Stimulated activated naive CD8-positive, alpha-beta T cell treated with anti-CD3 and anti-CD28 coated beads, Interleukin-15, Interleukin-2, amounts not matched to agents 100 ng/mL and 50 ng/mL, for 24 hours (primary cell): ENCODE data around the gene IP6K1.
"Not testable (repeated sequence)": the region's sequence is repeated elsewhere in the genome, so short reads cannot be mapped to it uniquely, and the experiment has no call there.

Experiments
- H3K27ac Mint-ChIP-seq: one replicate; pipeline ENCODE4 v1.8.0; 2021; ENCODE audit warnings: mild to moderate bottlenecking, mixed read lengths
- H3K27me3 Mint-ChIP-seq: one replicate; pipeline ENCODE4 v1.8.0; 2021; ENCODE audit warnings: mixed read lengths
- H3K36me3 Mint-ChIP-seq: one replicate; pipeline ENCODE4 v1.8.0; 2021; ENCODE audit warnings: low read depth, mixed read lengths
- H3K4me1 Mint-ChIP-seq: one replicate; pipeline ENCODE4 v1.8.0; 2021; ENCODE audit warnings: low read depth, mixed read lengths
- H3K4me3 Mint-ChIP-seq: one replicate; pipeline ENCODE4 v1.8.0; 2021; ENCODE audit warnings: mild to moderate bottlenecking, mixed read lengths
- H3K9me3 Mint-ChIP-seq: one replicate; pipeline ENCODE4 v1.8.0; 2021; ENCODE audit warnings: mixed read lengths

Gene IP6K1

DNA sequence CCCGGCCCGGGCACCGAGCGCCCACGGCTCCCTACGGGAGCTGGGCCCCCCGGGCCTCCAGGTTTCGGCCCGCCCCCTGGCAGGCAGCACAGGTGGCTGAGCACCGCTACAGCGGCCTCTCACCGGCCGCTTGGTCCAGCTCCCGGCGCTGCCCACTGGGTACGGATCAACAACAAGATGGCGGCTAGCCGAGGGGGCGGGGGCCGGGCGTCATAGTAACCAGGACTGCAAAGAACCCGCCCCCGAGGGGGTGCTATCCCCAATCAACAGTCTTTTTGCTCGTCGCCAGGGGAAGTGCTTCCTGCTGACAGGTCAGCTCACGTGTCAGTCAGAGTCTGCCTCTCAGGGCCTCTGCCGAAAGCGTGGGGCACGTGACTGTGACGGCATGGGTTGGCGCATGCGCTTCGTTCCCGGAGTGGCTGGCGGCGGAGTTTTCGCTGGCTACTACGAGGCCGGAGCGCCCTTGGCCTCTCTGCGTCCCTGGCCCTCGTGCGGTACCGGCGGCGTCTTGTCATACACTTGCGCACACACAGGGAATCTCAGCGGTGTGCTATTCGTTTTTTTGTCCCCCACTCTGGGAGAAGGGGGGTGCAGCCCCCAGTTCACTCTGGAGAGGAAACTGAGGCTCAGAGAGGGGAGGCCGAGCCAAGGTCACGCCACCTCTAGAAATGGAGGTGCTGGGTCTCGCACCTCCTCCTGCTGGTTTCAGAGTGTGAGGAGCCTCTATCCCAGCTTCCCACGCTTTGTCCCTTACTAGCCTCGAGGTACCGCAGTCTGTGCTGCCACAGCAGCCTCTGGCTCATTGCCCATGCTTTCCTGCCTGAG, at the start of gene IP6K1:
IP6K1 (minus strand) TSS at position 186 of the 825 bp plus-strand sequence. CDS start 38,502 bp downstream, outside the sequence.
- Mint-ChIP-seq H3K4me1 (peaks cover 34% of the 10 kb centered on the region), H3K9me3 (no peaks in the 10 kb centered on the region), H3K4me3 (peak within 1 kb of the TSS; percentile 98), H3K27me3 (no peaks in the 10 kb centered on the region), H3K27ac (peak within 1 kb of the TSS; percentile 95), H3K36me3 (peaks cover 16% of the 10 kb centered on the region)

DNA sequence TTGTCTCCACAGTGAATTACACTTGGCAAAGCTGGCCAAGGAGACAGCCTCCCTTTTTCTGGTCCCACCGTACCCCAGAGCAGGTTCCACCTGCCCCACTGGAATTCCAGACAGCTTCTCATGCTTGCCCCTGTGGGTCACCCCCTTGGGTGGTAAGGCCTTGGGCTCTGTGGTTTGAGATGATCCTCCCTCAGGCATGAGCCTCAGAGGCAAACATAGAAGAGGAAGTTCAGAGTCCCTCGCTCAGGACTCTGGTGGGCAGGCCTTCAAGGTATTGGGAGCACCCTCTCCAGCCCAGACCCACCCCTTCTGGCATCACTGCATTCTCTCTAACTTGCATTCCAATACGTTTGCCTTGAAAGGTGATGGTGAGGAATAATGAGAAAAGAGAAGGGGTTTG, 45.0 kb upstream of the IP6K1 start:
- no peaks in the 10 kb centered on the region for H3K27me3 Mint-ChIP-seq
- no peaks in the 10 kb centered on the region for H3K9me3 Mint-ChIP-seq
- no peak overlapping the region for H3K27ac Mint-ChIP-seq
- H3K4me3 Mint-ChIP-seq, result no peak overlapping the region
- peaks cover 37% of the 10 kb centered on the region for H3K36me3 Mint-ChIP-seq
- H3K4me1 Mint-ChIP-seq, result no peaks in the 10 kb centered on the region

DNA sequence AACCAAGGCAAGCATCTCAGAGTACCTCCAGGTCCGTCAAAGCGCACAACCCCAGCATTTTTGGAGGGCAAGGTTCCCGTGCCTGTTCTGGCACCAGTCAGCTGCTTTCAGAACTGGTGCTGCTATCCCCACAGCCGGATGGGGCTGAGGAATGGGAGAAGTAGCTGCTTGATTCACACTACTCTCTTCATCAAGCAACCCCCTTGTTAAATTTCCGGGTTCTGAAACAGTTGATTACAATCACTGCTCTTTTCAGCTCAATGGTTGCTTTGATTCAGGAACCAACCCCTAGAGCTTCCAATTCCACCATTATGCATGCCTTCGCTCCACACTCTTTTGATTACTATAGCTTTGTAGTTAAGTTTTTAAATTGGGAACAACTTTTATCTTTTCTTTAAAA, 39.7 kb upstream of the IP6K1 start:
- H3K4me3 Mint-ChIP-seq, result no peak overlapping the region
- H3K36me3 Mint-ChIP-seq, result peaks cover 17% of the 10 kb centered on the region
- no peaks in the 10 kb centered on the region for H3K4me1 Mint-ChIP-seq
- H3K9me3 Mint-ChIP-seq, result no peaks in the 10 kb centered on the region
- no peaks in the 10 kb centered on the region for H3K27me3 Mint-ChIP-seq
- no peak overlapping the region for H3K27ac Mint-ChIP-seq

DNA sequence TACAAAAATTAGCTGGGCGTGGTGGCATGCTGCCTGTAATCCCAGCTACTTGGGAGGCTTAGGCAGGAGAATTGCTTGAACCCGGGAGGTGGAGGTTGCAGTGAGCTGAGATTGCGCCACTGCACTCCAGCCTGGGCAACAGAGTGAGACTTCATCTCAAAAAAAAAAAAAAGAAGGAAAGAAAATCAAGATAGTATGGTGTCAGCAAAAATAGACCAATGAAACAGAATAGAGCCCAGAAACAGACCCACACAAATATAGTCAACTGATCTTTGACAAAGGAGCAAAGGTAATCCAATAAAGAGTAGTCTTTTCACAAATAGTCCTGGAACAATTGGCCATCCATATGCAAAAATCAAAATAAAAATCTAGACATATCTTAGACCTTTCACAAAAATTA, 36.8 kb upstream of the IP6K1 start:
- not testable (repeated sequence) for H3K4me1 Mint-ChIP-seq, H3K4me3 Mint-ChIP-seq, H3K36me3 Mint-ChIP-seq, H3K27ac Mint-ChIP-seq, H3K27me3 Mint-ChIP-seq, H3K9me3 Mint-ChIP-seq

DNA sequence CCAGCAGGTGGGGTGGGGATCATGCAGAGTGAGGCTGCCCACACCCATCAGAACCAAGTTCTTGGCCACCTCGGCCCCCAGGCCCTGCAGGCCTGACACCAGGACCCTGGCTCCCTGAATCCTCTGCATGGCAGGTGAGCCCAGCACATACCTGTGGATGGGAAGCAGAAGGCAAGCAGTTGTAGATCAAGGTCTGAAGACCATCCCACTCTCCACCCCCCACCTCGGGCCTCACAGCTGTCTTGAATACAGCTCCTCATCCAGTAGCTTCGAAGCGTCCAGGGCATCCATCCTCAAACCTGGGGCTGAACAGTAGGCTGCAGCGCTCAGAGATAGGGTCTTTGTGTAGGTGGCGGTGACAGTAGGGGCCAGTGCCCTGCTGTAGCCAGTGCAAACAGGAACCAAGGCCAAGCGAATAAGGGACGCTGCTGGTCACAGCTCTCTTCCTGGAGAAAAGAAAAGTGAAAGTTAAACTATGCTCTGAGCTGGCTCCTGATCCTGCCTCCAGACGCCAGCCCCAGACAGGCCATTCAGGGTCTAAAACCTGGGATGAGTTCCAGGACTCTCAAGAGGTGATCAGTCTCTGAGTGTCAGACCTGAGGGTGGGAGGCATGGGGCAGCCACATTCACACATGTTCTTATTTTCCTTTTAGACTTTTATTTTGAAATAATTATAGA, 27.3 kb upstream of the IP6K1 start, which contains the start of gene UBA7:
UBA7 (minus strand) TSS at position 457 of the 678 bp plus-strand sequence; CDS start at position 291, 166 bp downstream.
- Mint-ChIP-seq H3K36me3 (no peaks in the 10 kb centered on the region), H3K4me3 (peak within 1 kb of the TSS; percentile 89), H3K27me3 (no peaks in the 10 kb centered on the region), H3K4me1 (peaks cover 24% of the 10 kb centered on the region), H3K9me3 (no peaks in the 10 kb centered on the region), H3K27ac (peak within 1 kb of the TSS; percentile 94)

DNA sequence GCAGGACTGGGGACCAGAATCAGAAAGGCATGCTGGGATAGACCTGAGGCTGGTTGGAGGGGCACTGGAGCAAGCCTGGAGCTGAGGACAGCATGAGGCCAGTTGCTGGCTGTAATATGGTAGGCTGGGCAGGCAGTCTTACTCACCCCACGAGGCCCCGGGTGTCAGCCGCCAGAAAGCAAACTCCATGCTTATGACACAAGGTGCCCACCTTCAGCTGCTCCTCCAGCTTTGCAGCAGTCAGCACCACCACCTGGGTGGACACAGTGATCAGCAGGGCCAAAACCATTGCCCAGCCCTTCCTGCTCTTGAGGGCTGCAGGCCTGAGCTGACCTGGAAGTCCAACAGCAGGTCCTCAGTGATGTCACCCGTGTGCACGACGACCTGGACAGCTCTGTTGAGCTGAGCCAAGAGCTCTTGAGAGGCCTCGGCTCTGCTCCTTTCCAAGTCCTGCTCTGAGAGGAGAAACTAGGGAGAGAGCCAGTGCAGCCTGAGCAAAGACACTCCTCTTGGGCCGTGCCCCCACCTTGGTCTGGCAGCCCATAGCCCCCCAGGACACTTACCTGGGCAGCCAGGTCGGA, 26.7 kb upstream of the IP6K1 start:
- Mint-ChIP-seq H3K4me1 (peaks cover 30% of the 10 kb centered on the region), H3K27me3 (no peaks in the 10 kb centered on the region), H3K4me3 (peak overlapping the region; percentile 89), H3K36me3 (no peaks in the 10 kb centered on the region), H3K9me3 (no peaks in the 10 kb centered on the region), H3K27ac (peak overlapping the region; percentile 94)

DNA sequence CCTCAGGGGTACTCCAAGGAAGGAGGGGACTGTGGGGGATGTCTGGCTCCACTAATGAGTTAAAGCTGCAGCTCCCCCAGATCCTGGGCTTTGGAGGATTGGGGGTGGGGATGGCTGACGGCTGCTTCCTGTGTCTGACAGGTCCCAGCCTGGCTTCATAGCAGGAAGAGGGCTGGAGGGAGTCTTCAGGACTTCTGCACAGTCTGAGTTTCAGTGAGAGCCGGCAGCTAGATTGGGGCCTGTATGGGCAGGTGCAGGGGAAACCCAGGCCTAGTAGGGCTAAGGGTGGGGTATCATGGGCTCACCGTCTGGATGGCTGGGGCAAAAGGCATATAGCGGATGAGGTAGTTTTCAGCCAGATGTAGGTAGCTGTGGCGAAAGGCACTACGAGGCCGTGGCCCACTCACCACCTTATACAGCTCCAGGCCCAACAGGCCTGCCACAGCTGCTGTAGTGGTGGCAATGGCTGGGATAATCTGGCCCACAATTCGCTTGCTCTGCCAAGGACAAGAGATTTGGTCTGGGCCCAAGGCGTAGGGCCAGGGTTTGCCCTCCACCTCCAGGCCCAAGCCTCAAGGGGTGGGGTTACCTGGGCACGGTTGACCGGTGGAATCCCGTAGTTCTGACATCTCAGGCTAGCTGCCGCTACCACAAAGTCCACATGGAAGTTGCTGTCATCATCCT, 21.2 kb upstream of the IP6K1 start:
- Mint-ChIP-seq H3K4me3 (no peak overlapping the region), H3K9me3 (no peaks in the 10 kb centered on the region), H3K36me3 (no peaks in the 10 kb centered on the region), H3K4me1 (peaks cover 49% of the 10 kb centered on the region), H3K27me3 (no peaks in the 10 kb centered on the region), H3K27ac (peak overlapping the region; percentile 45)

DNA sequence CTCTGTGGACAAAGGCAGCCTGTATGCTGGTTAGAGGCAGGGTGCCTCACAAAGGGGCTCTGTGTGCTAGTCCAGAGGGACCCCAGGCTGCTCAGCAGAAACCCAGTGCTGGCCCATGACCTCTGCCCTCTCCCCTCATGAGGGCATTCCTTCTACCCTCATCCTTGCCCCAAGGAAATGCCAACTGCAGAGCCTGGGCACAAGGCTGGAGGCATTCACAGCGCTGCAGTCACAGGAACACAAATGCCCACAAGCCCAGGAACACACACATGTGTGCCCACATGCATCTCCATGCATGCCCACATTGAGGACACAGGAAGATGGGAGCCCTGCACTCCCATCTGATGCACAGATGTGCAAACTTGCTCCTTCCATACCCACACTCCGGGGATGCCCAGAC, 20.5 kb upstream of the IP6K1 start:
- Mint-ChIP-seq H3K4me1 (peaks cover 51% of the 10 kb centered on the region), H3K36me3 (no peaks in the 10 kb centered on the region), H3K27ac (no peak overlapping the region), H3K4me3 (no peak overlapping the region), H3K9me3 (no peaks in the 10 kb centered on the region), H3K27me3 (peaks cover 3% of the 10 kb centered on the region)

DNA sequence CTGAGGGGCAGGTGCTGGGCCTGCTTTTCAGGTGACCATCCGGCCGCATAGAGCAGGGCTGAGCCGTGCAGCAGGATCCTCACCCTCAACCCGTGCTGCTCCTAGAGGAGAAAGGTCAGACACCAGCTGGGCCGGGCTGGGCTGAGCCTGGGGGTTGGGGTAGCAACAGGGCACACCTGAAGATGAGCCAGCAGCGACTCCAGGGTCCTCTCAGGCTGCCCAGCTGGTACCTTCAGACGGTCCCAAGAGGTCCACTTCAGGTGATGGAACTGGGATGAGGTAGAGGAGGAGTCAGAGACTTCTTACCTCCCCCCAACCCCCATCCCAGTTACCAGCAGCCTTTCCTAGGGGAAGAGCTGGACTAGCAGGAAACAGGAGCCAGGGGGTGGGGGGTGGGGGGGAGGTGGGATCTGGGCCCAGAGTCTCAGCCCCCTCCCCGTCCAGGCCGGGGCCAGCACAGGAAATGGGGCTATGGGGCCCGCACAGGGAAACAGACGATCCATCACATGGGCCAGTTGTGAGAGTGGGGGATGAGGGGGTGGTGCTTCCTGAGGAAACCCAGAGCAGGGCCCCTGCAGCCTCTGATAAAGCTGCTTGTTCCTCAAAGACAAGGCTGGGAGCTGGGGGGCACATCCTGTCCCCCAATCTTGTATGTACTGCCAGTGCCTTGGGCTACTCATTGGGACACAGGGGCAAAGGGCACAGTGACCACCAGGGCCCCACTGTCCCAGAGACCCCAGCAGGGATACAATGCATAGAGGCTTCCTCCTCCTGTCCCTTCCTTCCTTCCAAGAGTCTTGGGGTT, 19.8 kb upstream of the IP6K1 start:
- no peak overlapping the region for H3K4me3 Mint-ChIP-seq
- H3K36me3 Mint-ChIP-seq, result no peaks in the 10 kb centered on the region
- peaks cover 51% of the 10 kb centered on the region for H3K4me1 Mint-ChIP-seq
- peaks cover 7% of the 10 kb centered on the region for H3K27me3 Mint-ChIP-seq
- no peaks in the 10 kb centered on the region for H3K9me3 Mint-ChIP-seq
- H3K27ac Mint-ChIP-seq, result no peak overlapping the region

DNA sequence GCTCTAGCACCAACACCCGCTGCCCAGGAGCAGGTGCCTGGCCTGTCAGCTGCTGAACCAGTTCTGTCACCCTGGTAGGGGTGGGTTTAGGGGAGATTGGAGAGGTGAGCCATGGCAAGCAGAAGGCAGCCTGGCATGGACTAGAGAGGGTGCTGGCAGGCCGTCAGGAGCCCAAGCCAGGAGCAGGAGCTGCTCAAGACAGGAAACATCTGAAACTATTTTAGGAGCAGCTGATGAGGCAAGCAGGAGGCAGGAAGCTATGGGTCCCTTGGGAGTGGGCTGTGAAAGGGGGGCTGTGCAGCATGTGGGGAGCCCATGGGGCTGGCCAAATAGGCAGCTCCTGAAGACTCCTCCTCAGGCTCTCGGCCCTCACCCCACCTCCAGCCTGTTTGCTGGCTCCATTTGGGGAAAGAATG, 19.0 kb upstream of the IP6K1 start:
- Mint-ChIP-seq H3K27me3 (peaks cover 8% of the 10 kb centered on the region), H3K27ac (peak overlapping the region; percentile 74), H3K4me1 (peaks cover 51% of the 10 kb centered on the region), H3K4me3 (peak overlapping the region; percentile 56), H3K36me3 (no peaks in the 10 kb centered on the region), H3K9me3 (no peaks in the 10 kb centered on the region)

DNA sequence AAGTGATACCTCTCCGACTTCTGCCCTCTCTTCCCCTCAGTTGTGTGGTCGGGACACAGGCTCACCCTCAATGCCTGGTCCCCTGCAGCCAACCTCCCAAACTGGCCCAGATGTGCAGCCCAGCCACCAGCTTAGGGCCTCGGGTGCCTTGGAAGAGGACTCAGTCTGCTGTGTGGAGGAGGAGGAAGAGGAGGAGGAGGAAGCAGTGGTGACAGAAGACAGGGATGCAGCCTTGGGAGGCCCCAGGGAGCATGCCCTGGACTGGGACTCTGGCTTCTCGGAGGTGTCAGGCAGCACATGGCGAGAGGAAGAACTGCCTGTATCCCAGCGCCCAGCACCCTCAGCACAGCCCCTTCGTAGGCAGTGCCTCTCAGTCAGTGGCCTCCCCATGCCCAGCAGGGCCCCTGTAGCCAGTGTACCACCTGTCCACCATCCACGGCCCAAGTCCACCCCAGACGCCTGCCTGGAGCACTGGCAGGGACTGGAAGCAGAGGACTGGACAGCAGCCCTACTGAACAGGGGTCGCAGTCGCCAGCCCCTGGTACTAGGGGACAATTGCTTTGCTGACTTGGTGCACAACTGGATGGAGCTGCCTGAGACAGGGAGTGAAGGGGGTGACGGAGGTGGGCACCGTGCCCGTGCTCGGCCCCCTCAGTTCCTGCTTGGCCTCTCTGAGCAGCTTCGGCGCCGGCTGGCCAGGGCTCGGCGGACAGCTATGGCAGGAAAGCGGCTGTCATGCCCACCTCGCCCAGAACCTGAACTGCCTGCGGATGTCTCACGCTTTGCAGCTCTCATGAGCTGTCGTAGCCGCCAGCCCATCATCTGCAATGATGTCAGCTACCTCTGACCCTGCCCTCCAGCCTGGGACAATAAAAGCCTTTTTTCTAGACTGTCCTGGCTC, 18.0 kb upstream of the IP6K1 start:
- peak overlapping the region; percentile 88 for H3K4me3 Mint-ChIP-seq
- peaks cover 8% of the 10 kb centered on the region for H3K27me3 Mint-ChIP-seq
- H3K36me3 Mint-ChIP-seq, result no peaks in the 10 kb centered on the region
- H3K4me1 Mint-ChIP-seq, result peaks cover 51% of the 10 kb centered on the region
- H3K9me3 Mint-ChIP-seq, result no peaks in the 10 kb centered on the region
- peak overlapping the region; percentile 74 for H3K27ac Mint-ChIP-seq

DNA sequence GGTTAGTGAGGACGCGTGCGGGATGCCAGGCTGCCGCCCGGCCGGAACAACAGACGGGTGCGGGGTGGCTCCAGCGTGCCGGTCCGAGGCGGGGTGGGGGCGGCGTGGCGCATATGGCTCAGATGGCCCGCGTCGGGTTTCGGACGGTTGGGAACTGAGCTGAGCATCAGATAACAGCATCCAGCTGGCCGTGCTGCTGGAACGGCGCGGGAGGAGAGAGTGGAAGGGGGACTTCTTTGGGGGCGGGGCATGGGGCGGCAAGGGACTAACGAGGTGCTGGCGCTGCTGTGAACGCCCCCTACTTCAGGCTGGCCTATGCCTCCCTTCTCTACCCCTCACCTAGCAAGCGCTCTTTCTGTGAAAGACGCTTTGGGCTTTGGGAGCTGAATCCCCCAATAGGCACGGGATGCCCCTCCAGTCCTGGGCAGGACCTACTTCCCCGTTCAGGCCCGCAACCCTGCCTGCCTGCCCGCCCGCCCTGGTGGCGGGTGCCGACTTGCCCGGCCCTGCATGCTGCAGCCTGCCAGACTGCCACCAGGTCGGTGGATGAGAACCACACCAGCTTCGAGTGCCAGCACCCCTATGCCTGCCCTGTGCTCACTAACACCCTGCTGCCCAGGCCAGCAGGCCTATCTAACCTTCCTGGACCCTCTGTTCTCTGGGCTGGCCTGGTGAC, 17.3 kb upstream of the IP6K1 start:
- H3K36me3 Mint-ChIP-seq, result no peaks in the 10 kb centered on the region
- H3K4me3 Mint-ChIP-seq, result peak overlapping the region; percentile 88
- peaks cover 8% of the 10 kb centered on the region for H3K27me3 Mint-ChIP-seq
- H3K27ac Mint-ChIP-seq, result peak overlapping the region; percentile 36
- H3K9me3 Mint-ChIP-seq, result no peaks in the 10 kb centered on the region
- H3K4me1 Mint-ChIP-seq, result peaks cover 51% of the 10 kb centered on the region
